Ovary (tissue), 9 donors: Measurements from ENCODE around the gene CFAP100. TPM values are rescaled to one million over a fixed set of nuclear protein-coding genes. Genes with fewer than 3 reads are reported as not detected.

Experiments
- DNase-seq, 5 donors: peaks; one replicate each; pipeline ENCODE4 v3.0.0-alpha.2; 2019 to 2020
- H3K27ac ChIP-seq, 2 donors: fragments of 200-600 bp; one replicate each; pipeline versions ENCODE4 v1.5.1 to v1.8.0; 2019 to 2022
- H3K27me3 ChIP-seq: fragments of 200-600 bp; one replicate; pipeline ENCODE4 v1.8.0; 2022
- H3K36me3 ChIP-seq: fragments of 200-600 bp; sonication (generic); one replicate; pipeline ENCODE4 v1.5.1; 2019
- H3K4me1 ChIP-seq: one replicate; pipeline ENCODE4 v1.8.1; 2013; ENCODE audit warnings: mild to moderate bottlenecking, moderate library complexity; ENCODE audit not compliant: insufficient read depth
- H3K4me3 ChIP-seq: fragments of 200-600 bp; sonication (generic); one replicate; pipeline ENCODE4 v1.5.1; 2017
- H3K9me3 ChIP-seq, 2 donors: fragments of 200-600 bp in 1 of 2; sonication (generic) in 1 of 2; one replicate each; pipeline versions ENCODE4 v1.5.1 to v1.8.1; 2013 to 2019; ENCODE audit warnings: mild to moderate bottlenecking in 1 of 2, moderate library complexity in 1 of 2
- EP300 ChIP-seq: sonication (generic); formaldehyde crosslinking; IDR thresholded peaks from one replicate; pipeline ENCODE4 v1.6.1; 2017; ENCODE audit warnings: antibody characterized with exemption
- POLR2A ChIP-seq: fragments of 450-650 bp; IDR thresholded peaks from one replicate; pipeline ENCODE4 v1.6.1; 2017; ENCODE audit warnings: antibody characterized with exemption, mild to moderate bottlenecking, moderate library complexity
- WGBS, 3 donors: extraction: QIAGEN DNeasy Blood & Tissue Kit in 1 of 3; methylation state at CpG; one replicate each; pipeline versions ENCODE4 v1.1.5 to v1.1.7; 2013 to 2017; 5-methylcytosine and 5-hydroxymethylcytosine counted together
- intact Hi-C, 4 donors: fragments of 100-400 bp; cut with DNase I; formaldehyde crosslinking; loops; one replicate each; pipeline versions ENCODE4 v1.11.0 to v1.15.1; 2022 to 2023
- polyA plus RNA-seq, 2 donors: library from polyadenylated mRNA; stranded (reverse); fragments of 200-250 nt in 1 of 2; fragments of 350-450 nt in 1 of 2; fragmentation: Illumina TruSeq in 1 of 2; extraction: RNeasy Lipid Tissue Mini Kit (QIAGEN cat#74804) in 1 of 2; gene quantifications; one replicate each; pipeline ENCODE4 v1.2.3, GENCODE V29; 2013 to 2014
- total RNA-seq, 7 donors: library from RNA; depleted of rRNA in 2 of 7; stranded (reverse); fragments of >200 nt in 2 of 7; fragmentation: NEBNext Ultra II Directional in 3 of 7; extraction: Animal tissue kit (Norgen Biotek cat#: 25700) in 3 of 7; gene quantifications; one replicate each; pipeline versions ENCODE4 v1.1.0 to v1.2.4, GENCODE V29; 2016 to 2023
- TF ChIP-seq, protein P1 (sequence below), 3 donors: fragments of 450-650 bp in 2 of 3; fragments of 200-600 bp in 1 of 3; IDR thresholded peaks; one replicate each; pipeline versions ENCODE4 v1.5.1 to v1.8.0; 2016 to 2022; ENCODE audit warnings: antibody characterized with exemption in 3 of 3, mild to moderate bottlenecking in 1 of 3
- donor health status: DM: no; HTN: no; CAD: no; lungs with moderate emphysema.
- donor health status: DM: no; HTN: no; CAD: no.
- donor health status: Bipolar disorder and iron deficiency.
- donor health status: DM: yes; HTN: yes; CAD: no.
- donor health status: DM: no; HTN: no; CAD: no.
- donor health status: DM: yes; HTN: yes; CAD: no.

Gene CFAP100
- total and polyA plus RNA-seq, 9 donors, result 0.06 to 21.3 (median 1.6) TPM; not detected in 3

DNA sequence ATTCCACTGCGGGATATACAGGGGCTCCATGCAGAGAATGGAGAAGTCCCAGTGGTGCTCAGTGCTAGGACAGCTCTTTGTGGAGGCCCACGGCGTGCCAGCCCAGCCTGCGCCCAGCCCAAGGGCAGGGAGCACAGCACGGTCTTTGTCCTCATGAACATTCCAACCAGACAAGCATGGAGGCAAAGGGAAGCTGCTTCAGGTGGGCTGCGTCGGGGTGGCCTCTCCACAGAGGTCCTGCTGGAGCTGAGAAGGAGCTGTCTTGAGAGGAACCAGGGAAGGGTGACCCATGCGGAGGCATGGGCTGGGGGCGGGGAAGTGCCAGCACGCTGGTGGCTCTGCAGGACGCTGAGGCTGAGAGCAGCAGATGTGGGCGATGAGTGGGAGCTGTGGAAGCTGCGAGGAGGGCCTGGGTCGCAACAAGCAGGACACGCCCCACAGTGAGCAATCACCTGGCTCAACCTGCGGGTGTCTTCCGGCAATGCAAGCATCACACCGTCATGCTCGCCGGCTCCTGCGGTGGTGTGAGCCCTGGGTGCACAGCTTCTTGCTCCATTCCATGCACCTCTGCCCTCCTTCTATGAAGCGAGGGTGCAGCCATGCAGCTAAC is 23.5 kb upstream of the CFAP100 start:
- no peaks in the 10 kb centered on the region for H3K27me3 ChIP-seq
- peak in 4 of 5 donors; percentile 6 to 28 (median 10) for DNase-seq
- H3K4me3 ChIP-seq, result no peak overlapping the region
- no peak overlapping the region for H3K27ac ChIP-seq
- no peaks in the 10 kb centered on the region for H3K9me3 ChIP-seq
- 91 to 95% (median 94%) methylated on average over 22 of the region's 22 CpGs for WGBS, 3 donors
- H3K4me1 ChIP-seq, result peaks cover 5% of the 10 kb centered on the region
- intact Hi-C loops, result no loop called here
- no peak for TF ChIP-seq POLR2A
- TF ChIP-seq, protein P1, sequence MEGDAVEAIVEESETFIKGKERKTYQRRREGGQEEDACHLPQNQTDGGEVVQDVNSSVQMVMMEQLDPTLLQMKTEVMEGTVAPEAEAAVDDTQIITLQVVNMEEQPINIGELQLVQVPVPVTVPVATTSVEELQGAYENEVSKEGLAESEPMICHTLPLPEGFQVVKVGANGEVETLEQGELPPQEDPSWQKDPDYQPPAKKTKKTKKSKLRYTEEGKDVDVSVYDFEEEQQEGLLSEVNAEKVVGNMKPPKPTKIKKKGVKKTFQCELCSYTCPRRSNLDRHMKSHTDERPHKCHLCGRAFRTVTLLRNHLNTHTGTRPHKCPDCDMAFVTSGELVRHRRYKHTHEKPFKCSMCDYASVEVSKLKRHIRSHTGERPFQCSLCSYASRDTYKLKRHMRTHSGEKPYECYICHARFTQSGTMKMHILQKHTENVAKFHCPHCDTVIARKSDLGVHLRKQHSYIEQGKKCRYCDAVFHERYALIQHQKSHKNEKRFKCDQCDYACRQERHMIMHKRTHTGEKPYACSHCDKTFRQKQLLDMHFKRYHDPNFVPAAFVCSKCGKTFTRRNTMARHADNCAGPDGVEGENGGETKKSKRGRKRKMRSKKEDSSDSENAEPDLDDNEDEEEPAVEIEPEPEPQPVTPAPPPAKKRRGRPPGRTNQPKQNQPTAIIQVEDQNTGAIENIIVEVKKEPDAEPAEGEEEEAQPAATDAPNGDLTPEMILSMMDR (IDR thresholded peaks at IDR 0.05), result no peak
- no peak for TF ChIP-seq EP300
- H3K36me3 ChIP-seq, result no peaks in the 10 kb centered on the region

DNA sequence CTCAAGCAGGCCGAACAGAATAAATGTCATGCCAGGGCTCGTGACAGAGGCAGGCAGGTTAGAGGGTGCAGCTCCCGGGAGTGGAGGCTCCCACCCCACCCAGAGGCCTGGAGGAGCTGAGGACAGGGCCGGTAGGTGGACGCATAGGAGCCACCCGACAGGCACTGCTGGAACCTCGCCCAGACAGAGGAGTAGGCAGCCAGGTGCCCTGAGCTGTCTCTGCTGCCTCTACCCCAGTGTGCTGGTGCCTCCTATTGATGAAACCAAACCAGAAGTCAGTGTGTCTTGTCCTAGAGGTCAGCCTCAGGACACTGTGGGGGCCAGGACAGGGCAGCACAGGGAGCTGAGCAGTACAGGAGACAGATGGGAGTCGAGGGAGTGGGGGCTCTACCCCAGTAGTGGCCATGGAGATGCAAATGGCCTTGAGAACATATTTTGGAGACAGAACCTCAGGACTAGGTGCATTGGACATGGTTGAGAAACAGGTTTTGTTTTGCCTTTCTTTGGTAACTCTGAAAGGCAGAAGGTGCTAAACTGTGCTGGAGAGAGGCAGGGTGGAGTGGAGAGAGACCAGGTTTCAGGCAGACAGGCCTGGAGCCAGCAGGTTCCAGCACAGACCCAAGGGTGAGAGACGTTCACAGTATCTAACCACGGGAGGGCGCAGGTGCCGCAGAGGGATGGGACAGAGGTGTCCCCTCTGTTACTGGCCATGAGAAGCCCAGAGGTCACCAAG is 22.1 kb upstream of the CFAP100 start:
- WGBS, 3 donors, result 85 to 88% (median 87%) methylated on average over 12 of the region's 12 CpGs
- peak in 4 of 5 donors; percentile 13 to 35 (median 16) for DNase-seq
- no peak overlapping the region for H3K27ac ChIP-seq

DNA sequence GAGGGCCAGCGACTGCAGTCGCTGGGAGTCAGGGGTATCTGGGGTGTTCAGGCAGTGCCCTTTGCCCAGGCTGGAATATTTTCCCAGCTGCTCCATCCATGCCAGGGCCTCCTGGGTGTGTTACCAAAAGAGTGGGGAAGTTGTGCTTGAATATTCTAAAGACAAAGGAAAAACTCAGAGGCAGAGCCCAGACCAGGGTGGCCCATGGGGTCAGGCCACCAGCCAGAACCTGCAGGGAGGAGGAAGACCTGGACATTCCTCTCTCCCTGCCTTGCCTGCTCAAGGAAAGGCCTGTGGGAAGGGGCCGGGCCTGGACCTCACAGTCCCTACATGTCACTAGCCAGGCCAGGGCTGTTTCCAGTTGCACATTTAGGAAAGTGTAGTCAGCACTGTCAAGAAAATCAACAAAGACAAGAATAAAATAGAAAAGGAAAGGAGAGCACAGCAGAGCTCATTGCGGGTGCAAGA is 21.5 kb upstream of the CFAP100 start:
- H3K36me3 ChIP-seq, result no peaks in the 10 kb centered on the region
- H3K9me3 ChIP-seq, result no peaks in the 10 kb centered on the region
- 91 to 100% (median 92%) methylated on average over 4 of the region's 4 CpGs for WGBS, 3 donors
- peaks cover 5% of the 10 kb centered on the region for H3K4me1 ChIP-seq
- no peak overlapping the region for H3K4me3 ChIP-seq
- DNase-seq, result peak in 3 of 5 donors; percentile 6 to 14 (median 13)
- H3K27ac ChIP-seq, result no peak overlapping the region
- TF ChIP-seq, protein P1 (IDR thresholded peaks at IDR 0.05), result no peak
- no peak for TF ChIP-seq EP300
- no peak for TF ChIP-seq POLR2A
- H3K27me3 ChIP-seq, result no peaks in the 10 kb centered on the region
- intact Hi-C loops, result no loop called here

More for the DNA sequence above, 22.1 kb upstream of the CFAP100 start:
- no peaks in the 10 kb centered on the region for H3K9me3 ChIP-seq
- H3K4me3 ChIP-seq, result no peak overlapping the region
- H3K4me1 ChIP-seq, result peaks cover 5% of the 10 kb centered on the region
- H3K36me3 ChIP-seq, result no peaks in the 10 kb centered on the region
- TF ChIP-seq EP300 (no peak), POLR2A (no peak)
- TF ChIP-seq, protein P1 (IDR thresholded peaks at IDR 0.05), result no peak
- H3K27me3 ChIP-seq, result no peaks in the 10 kb centered on the region
- intact Hi-C loops, result no loop called here

DNA sequence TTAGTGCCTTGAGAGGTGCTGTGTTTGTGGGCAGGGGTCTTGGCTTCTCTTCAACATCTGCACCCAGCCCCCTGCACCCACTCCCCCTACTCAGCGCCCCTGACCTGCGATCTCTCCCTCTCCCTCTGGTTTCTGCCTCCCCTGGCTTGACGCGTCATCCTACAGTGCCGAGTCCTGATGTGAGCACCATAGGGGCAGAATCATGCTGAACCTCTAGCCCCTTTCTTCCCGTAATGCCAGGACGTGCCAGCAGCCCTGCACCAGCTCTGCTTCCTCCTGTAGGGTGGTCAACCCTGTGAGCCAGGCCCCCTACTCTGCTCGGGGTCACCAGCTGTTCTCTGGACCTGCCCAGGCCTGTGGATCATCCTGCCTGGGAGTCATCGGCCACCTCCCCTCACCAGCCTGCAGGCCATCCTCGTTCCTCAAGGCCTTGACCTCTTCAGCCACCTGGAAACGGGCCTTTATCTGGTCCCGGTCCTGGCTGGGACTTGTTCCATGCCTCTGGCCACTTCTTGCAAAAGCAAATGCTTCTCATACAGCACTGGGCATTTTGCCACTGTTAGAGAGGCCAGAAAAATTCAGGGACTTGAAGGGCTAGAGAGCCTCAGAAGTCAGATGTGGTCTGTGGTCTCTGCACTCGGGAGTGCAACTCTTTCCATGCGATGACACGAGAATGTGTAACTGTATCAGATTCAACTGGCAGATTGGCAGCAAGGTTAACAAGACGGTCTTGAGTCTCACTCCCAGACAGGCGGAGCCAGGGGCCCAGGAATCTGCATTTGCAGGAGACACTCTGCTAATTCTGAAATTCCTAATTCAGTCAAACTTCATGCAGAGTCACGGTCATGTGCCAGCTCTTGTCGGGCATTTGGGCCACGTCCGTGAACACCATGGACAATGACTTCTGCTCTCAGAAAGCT is 20.8 kb upstream of the CFAP100 start:
- peak in 4 of 5 donors; percentile 39 to 66 (median 62) for DNase-seq
- intact Hi-C loops, result no loop called here
- Histone ChIP-seq H3K4me3 (no peak overlapping the region), H3K36me3 (no peaks in the 10 kb centered on the region), H3K4me1 (peaks cover 5% of the 10 kb centered on the region), H3K27me3 (no peaks in the 10 kb centered on the region), H3K27ac (no peak overlapping the region), H3K9me3 (no peaks in the 10 kb centered on the region)
- 61 to 68% (median 62%) methylated on average over 21 of the region's 21 CpGs for WGBS, 3 donors
- TF ChIP-seq POLR2A, result no peak
